GM19043 (cell line): ENCODE results near the gene KCNQ1.
A peak's percentile ranks its signal among the peaks of the same experiment; 100 is the strongest.

Experiments
- ATAC-seq: cut with Tn5 transposase; IDR thresholded peaks from one replicate; pipeline ENCODE4 v1.9.1; 2021; ENCODE audit warnings: low read depth; ENCODE audit not compliant: unreplicated experiment

The KCNQ1 gene

DNA sequence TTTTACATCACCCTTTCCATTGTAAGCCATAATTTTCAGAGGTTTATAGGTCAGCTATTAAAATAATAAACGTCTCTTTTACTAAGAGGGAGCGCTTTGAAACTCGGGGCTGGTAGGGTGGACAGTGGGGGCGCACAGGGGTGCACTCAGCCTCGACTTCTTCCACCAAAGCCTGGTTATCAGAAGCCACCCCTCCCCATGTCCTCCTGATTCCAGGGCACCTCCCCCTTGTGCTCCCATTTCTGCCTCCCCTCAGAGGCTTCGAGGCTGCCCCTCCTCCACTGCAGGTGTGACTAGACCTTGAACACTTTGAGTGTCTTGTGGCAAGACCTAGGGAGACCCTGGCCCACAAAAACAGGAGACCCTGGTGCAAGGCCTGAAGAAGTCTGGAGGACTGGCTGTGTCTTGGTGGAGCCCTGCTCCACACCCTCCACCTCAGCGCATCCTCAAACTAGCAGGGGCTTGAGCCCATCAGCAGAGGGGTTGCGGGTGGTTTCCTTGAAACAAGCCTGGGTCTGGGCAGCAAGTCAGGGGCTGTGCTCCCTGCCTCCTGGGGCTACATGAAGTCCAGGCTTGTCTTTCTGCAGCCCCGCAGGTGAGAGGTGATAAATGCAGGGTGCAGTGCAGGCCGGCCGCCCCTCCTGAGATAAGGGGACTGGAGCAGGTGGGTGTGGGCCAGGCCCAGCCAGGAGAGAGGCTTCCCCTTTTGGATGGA, 437.7 kb downstream of the KCNQ1 start:
- ATAC-seq: no peak

DNA sequence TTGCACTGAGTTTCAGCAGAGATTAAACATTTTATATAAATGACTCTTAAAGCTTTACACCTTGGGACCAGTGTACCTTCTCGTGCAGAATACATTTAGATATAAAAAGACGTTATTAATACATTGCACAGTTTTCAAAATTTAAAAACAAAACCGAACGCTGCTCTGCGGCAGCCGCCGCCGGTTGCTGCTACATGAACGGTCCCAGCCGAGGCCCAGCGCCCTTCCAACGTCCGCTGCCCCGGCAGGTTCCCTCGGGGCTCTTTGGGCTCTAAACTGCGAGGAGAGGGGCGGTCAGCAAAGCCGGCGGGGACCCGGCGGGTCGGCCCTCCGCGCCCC, 438.8 kb downstream of the KCNQ1 start:
- ATAC-seq: no peak

GRCh38 chr11:2883979-2884815, 439.4 kb downstream of the KCNQ1 start:
- ATAC-seq: no peak

DNA sequence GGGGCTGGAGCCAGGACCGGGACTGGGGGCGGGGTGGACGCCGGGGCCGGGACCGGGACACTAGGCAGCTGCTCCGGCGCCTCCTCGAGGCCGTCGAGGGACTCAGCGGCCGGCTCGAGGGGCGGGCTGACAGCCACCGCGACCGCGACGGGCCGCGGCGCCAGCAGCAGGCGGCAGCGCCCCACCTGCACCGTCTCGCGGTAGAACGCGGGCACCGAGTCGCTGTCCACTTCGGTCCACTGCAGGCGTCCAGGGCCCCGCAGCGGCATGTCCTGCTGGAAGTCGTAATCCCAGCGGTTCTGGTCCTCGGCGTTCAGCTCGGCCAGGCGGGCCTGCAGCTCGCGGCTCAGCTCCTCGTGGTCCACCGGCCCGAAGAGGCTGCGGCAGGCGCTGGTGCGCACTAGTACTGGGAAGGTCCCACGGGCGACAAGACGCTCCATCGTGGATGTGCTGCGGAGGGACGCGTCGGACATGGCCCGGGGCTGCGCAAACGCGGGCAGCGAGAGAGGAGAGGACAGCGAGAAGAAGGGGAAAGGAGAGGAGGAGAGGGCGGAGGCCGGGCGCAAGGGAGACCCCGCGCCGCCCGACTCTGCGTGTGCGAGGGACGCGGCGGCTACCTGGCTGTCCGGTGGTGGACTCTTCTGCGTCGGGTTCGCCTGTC, 440.3 kb downstream of the KCNQ1 start:
- no peak for ATAC-seq

GRCh38 chr11:2885678-2886081, 440.9 kb downstream of the KCNQ1 start, which contains the start of gene CDKN1C:
Gene CDKN1C, minus strand, starts transcription at chr11:2885775. Its CDS starts 319 bp downstream, at chr11:2885456.
- peak; percentile 80 for ATAC-seq

DNA sequence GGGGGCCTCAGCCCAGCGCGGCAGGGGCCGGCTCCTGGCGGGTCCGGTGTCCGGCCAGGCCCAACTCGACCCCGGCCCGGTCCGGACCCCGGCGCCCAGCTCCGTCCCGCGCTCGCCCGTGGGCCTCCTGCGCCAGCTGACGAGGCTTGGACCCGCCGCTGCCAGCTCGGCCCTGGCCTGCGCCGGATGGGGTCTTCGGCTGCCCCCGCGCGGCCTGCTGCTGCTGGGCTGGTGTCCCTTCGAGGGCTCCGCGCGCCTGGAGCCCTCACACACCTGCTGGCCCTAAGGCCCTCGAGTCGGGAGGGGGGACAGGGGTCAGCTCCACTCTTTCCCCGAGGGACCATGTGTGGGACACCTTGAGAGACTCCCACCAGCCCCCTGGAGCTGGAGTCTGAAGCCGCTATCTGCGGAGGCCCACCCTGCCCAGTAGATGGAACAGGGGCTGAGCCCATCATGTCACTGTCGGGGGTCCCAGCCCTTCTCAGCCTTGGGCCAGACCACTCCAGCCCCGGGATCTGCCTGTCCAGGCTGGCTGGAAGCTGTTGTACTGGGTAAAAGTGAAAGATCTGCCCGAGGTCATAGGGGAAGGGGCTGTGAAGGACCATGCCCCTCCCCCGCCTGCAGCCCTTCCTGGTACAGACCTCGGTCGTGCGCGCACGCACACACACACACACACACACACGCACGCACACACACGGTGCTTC, 441.5 kb downstream of the KCNQ1 start:
- peak; percentile 10 for ATAC-seq

GRCh38 chr11:2886936-2887335, 442.1 kb downstream of the KCNQ1 start:
- no peak for ATAC-seq

GRCh38 chr11:2887515-2888195, 442.8 kb downstream of the KCNQ1 start:
- ATAC-seq: no peak

DNA sequence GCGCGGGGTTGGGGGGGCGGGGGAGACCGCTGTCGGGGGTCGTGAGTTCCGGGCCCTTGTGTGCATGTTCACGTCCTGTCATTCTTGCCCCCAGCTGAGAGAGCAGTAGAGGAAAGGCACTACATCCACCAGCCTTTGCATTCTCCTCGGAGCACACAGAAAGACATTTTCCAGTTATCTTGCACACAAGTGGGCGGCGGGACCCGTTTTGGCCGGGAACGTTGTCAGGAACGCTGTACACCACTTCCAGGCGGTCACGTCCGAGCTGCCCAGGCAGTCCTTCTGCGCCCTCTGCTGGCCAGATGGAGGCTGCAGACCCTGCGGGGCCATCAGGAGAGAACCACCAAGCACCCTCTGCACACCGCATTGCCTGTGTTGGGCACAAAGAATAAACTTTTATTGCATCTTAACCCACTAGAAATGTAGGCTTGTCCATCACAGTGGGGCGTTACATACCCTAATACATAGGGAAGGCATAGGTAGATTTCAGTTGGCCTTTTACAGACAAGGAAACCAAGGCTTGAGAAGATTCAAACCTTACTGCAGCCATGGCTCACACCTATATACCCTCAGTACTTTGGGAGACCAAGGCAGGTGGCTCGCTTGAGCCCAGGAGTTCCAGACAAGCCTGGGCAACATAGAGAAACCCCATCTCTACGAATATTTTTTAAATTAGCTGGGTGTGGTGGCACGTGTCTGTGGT, 443.6 kb downstream of the KCNQ1 start:
- no peak for ATAC-seq

GRCh38 chr11:2889362-2890273, 444.8 kb downstream of the KCNQ1 start:
- no peak for ATAC-seq

DNA sequence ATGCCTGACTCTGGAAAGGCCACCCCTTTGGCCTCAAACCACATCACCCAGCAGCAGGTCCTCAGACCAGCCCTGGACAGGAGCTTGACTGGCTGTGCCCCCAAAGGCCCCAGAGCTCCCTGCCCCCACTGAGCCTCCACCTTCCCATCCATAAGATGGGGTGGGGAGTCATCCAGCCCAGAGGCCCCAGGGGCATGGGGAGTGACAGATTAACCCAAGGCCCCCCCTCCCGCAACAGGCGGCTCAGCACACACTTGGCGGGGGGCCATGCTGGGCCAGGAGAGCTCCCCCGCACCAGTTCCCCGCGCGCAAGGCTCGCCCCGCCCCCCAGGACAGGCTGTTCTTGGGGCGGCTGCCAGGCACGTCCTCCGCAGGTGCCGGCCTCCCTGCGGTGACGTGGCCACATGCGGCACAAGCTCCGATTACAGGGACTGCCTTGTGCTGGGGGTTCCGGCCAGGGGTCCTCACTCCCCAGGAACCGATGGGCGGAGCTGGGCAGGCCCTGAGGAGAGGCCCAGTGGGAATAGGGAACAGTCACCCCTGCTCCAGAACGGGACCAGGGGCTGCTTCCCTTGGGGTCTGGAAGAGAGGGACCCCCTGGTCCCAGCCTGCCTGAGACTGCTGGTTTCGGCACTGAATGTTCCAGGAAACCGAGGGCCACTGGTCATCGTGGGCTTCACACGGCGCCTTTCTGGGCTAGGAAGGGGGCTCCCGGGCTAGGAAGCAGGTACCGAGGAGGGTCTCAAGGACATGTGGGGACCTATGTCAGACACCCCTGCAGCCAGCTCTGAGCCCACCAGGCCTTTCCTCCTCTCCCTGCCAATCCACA, 445.9 kb downstream of the KCNQ1 start:
- ATAC-seq: no peak

DNA sequence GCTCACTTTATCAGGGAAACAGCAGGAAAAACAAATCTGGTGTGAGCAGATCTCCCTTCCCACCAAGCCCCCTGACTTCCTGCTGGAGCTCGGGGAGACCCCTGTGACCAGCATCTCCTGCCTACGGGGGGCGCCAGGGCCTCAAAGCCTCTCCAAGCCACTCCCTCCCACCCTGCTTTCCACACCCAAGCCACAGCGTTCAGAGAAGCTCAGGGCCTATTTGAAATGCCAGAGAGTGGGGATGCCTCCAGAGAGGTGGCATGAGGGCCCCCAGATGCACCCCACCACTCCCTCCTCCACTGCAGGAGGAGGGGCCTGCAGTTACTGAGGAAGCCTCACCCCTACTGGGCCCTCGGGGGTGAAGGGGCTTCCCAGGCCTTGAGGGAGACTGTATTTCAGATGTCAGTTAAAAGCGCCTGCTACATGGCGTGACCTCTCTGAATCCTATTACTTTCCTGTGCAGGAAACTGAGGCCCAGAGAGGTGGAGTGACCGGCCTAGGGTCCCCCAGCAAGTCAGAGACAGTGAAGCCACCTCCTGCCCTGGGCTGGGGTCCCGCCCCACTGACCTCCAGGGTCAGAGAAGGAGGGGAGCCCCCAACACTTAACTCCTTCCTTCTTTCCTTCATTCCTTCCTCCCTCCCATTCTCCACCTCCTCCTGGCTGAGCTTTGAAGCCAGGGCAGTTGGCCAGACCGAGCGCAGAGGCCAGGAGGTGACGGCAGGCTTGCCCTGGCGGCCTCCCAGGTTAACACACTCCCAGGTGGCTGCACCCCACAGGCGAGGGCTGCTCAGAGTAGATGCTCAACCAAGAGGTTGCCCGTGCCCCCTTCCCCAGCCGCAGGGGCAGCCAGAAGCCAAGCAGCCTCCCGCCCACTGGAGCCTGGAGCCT, 446.8 kb downstream of the KCNQ1 start:
- ATAC-seq: no peak

DNA sequence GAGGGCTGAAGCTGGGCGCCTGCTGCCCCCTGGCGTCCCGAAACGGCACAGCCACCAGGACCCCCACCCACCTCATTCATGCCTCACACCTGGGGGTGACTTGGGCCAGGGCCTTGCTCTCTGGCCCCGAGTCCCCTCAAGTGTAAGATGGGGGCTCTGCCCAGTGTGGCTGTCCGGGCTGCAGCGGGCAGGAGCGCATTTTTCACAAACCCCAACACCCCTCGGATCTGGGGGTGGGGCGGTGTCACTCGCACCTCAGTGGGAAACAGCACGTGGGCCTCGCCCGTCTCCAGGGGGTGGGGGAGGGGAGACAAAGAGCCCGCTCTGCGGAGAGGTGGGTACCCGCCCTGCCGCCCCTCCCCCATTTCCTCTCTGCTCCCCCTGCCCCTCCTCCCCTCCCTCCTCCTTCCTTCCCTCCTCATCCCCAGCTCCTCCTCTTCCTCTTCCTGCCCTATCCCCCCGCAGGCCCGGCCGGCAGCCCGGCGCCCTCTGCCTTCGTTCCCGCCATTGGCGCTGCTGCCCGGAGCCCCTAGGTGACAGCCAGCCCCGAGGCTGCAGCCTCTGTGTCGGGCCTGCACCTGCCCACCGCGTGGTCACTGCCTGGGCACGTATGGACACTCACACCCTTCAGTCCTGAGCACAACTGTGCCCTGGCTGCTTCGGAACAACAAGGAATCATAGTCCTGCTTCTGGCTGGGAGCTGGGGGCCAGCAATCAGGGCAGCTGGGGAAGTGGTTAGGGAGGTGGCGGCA, 447.6 kb downstream of the KCNQ1 start:
- peak; percentile 54 for ATAC-seq

GRCh38 chr11:2892967-2893528, 448.2 kb downstream of the KCNQ1 start:
- no peak for ATAC-seq

GRCh38 chr11:2893935-2894334, 449.1 kb downstream of the KCNQ1 start:
- no peak for ATAC-seq

- ATAC-seq: no peak
Measured at GRCh38 chr11:2896047-2896446, 451.2 kb downstream of the KCNQ1 start.
